ENCODE results near the gene HK3.

DNA sequence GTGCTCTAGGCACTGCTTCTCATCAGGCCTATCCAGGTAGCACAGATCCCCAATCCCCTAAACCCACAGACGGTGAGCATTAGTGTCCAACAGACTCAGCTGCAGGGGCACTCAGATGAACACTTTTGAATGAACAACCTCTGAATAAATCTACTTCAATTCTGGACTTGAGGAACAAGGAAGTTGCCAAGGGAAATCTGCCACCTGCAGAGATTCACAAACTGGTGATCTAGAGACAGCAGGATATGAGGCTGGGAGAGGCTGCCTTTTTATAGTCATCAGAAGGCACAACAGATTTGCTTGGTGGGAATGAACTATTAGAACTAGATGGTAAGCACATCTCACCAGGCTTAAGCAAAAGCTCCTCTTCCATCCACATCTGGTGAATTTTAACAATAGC is 7.0 kb upstream of the HK3 start:
- TF ChIP-seq, protein P1, sequence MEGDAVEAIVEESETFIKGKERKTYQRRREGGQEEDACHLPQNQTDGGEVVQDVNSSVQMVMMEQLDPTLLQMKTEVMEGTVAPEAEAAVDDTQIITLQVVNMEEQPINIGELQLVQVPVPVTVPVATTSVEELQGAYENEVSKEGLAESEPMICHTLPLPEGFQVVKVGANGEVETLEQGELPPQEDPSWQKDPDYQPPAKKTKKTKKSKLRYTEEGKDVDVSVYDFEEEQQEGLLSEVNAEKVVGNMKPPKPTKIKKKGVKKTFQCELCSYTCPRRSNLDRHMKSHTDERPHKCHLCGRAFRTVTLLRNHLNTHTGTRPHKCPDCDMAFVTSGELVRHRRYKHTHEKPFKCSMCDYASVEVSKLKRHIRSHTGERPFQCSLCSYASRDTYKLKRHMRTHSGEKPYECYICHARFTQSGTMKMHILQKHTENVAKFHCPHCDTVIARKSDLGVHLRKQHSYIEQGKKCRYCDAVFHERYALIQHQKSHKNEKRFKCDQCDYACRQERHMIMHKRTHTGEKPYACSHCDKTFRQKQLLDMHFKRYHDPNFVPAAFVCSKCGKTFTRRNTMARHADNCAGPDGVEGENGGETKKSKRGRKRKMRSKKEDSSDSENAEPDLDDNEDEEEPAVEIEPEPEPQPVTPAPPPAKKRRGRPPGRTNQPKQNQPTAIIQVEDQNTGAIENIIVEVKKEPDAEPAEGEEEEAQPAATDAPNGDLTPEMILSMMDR (IDR thresholded peaks at IDR 0.05): no peak
- TF ChIP-seq ZFX (IDR thresholded peaks at IDR 0.05; ENCODE audit: borderline replicate concordance): no peak
